ENCODE measurements around the gene AGMO.

The AGMO gene

DNA sequence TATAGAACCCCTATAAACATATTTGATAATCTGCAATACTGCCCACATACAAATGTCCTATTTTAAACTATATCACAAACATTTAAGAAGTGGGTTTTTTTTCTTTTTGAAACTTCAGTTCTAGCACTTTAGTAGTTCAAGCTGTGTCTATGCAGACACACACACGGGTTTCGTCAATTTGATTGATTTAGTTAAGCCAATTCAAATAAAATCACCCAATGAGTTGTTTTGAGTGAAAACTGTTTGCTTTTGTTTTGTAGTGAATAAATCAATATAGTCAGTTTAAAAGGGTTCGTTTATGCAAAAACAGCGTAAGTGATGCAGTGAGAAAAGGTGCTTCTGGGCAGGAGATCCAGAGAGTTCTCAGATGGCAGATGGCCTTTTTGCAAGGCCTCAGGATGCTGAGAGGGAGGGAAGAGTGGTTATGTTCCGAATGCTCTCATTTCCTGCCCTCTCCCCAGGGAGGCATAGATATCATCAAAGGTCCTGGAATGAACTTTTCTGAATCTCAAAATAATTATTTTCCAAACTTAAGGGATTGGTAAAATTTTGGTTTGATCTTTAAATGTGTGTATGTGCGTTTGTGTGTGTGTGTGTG is 102.7 kb downstream of the AGMO start:
- DNase-seq (ENCODE audit: low read depth in 2 of 2), result no peak

DNA sequence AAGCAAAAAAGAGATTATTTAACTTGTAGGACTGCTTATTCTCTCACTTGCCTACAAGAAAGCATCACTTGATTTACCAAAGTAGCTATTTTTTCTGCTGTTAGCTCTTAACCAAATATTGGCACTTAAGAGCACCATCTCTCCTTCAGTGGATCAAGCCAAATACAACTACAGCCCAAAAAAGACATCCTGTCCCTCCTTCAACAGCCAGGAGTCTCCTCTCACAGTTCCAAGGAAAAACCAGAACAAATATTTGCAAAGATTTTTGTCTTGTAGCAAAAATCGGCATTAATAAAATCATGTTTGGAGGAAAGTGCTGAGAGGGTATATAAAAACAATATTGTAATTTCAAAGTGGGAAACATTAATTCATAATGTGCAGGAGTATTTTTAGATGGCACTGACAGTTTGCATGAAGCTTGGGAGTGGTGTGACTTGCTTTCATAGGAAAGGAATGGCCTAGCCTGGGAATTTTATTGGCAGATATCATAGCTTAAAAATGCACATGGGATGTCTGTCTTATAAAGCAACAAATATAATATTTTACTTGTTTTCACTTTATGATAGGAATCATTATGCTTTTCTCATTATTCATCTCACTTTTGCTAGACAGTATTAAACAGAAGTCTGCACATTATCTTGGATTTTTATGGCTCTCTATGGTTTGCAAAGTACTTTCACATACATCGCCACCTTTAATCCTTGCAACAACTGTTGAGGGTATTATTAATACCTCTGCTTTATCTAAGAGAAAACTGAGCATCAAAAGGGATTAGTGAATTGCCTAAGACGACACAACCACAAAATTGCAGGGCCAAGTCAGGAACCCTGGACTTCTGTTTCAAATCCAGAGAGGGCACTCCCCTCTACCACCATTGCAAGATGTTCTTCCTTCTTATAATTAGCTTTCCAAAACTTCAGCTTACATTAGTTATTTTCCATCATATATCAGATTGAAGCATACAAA is 103.5 kb downstream of the AGMO start:
- DNase-seq (ENCODE audit: low read depth in 2 of 2), result no peak

DNA sequence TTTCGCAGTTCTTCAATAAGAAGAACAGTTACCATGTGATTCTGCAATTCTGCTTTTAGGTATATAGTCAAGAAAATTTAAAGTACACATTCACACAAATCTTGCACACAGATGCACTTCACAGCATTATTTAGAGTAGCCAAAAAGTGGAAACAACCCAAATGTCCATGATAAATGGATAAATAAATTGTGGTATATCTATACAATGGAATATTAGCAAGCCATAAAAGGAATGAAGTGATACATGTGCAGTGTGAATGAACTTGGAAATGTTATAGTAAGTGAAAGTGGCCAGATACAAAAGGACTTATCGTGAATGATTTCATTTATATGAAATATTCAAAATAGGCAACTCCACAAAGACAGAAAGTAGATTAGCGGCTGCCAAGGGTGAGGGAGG is 109.1 kb downstream of the AGMO start:
- DNase-seq (ENCODE audit: low read depth in 2 of 2), result no peak

DNA sequence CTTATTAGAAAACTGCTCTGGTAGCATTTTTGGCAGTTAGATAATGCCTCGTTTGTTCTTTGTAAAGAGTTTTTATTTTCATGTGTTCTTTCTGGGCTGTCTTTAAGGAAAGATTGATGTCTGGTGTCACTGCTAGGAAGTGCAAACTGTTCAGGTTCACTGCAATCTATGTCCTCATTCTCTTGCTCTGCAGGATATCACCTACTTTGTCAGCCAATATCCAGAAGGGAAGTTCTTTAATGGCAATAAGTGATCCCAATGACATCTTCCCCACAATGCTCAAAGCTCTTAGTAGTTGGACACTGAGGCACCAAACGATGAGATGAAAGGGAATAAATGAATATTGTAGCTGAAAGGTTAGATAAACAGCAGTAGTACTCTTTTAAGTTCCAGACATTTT is 115.1 kb downstream of the AGMO start:
- DNase-seq (ENCODE audit: low read depth in 2 of 2), result no peak

DNA sequence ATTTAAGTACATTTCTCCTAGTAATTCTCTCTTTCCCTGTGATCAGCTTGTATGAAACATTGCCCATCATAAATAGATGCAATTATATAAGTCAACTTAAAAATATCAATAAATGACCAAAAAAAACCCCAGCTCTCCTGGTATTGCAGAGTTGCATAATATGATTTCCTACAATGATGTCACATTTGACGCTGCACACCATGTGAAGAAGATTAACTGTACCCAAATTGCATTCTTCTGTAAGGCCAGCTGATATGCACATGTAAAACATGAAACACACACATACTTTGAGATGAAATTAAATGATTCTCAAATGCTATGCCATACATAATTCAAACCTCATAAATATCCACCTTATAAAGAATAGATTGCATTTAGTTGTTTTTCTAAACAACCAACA is 115.5 kb downstream of the AGMO start:
- no peak for DNase-seq (ENCODE audit: low read depth in 2 of 2)

DNA sequence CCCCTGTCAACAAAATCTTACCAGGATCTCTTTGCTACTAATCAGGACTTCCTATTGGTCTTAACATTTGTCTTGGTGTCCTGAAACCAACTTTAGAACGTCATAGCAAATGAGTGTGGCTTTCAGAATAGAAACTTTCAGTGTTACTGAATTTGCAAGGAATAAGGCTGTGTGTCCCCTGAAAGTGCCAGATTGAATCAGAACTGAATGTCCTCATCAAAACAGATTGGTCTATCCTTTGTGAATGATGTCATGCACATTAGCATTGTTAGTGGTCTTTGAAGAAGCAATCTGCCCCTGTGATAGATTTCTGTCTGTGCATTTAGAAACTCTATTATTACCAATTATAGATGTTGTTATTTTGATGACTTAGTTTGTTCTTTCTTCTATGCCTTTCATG is 119.9 kb downstream of the AGMO start:
- DNase-seq (ENCODE audit: low read depth in 2 of 2), result no peak

DNA sequence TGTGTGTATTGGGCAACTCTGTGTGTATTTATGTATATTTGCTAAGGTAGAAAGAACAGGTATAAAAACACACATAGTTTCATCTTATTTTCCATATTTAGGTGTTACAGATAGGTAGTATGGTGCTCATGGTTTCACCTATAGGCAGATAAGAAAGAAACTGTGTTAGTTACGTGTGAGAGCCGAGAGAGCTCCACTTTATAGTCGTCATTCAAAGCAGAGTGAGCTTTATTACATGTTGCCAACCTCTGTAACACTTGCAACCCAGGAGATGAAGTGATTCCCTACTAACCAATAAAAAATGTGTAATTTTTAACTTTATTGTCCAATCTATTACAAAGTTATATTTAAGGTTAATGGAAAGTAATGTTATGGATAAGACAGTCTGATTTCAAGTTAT is 121.3 kb downstream of the AGMO start:
- DNase-seq (ENCODE audit: low read depth in 2 of 2), result no peak

DNA sequence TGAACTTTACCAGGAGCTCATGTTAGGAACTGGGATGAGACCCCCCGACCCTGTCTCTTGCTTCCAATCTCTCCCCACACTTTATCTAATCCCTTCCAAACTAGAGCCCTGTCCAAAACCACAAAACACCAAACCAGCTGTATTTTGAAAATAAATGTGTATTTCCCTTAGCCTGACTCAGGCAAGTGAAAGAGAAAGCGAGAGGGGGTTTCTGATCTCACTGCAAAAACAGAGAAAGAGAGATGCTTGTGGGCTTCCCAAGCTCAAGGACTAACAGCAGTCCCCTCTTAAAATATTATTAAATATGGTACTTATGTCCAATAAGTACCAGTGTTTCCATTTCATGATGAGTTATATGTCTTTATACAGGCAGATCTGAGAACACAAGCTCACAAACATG is 122.0 kb downstream of the AGMO start:
- no peak for DNase-seq (ENCODE audit: low read depth in 2 of 2)

DNA sequence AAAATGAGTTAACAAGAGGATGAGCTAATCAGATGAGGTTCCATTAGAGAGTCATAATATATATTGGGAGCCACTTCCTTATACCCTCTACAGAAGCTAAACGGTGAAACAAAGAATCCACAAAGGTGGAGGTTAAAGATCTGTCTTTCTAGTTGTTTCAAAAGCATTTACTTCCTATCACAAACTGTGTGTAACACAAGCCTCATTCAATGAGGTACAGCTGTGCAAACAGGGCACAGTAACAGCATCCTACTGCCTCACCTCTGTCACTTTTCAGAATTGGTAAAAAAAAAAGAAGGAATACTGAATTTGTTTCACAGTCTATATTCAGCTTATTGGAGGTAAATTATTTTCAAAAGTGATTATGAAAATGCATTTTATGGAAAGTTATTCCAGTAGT is 128.7 kb downstream of the AGMO start:
- no peak for DNase-seq (ENCODE audit: low read depth in 2 of 2)

DNA sequence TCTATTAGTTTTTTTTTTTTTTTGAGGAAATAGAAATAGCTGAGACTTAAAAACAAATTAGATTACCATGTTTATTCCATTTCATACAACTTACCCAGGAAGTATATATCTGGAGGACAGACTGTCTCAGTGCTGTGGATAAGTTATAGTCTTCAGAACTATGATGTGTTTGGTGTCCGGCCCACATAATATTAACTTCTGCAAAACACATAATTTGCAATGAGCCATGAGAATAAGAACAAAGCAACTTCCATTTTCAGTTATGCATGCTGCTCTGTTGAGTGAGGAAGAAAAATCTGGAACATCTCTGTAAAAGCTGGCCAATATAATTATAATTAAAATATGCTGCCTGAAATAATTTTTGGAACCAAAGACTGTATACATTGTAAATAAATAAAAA is 130.9 kb downstream of the AGMO start:
- DNase-seq (ENCODE audit: low read depth in 2 of 2), result no peak

DNA sequence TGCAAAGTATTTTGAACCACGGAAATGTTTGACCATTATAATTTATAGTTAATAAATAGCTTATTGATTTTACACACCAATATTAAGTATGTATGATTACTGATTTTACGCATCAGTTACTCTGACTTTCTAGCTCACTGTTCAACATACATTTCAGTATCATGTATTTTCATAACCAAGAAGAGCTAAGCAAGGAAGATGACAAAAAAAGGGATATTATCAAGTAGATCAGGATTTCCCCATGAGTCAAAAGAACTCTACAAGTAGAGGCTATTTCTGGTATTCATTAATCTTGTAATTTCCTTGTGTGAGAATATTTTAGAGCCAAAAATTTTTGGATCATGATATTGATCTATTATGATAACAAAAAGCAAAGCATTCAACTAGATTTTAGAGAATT is 131.6 kb downstream of the AGMO start:
- DNase-seq (ENCODE audit: low read depth in 2 of 2), result no peak

DNA sequence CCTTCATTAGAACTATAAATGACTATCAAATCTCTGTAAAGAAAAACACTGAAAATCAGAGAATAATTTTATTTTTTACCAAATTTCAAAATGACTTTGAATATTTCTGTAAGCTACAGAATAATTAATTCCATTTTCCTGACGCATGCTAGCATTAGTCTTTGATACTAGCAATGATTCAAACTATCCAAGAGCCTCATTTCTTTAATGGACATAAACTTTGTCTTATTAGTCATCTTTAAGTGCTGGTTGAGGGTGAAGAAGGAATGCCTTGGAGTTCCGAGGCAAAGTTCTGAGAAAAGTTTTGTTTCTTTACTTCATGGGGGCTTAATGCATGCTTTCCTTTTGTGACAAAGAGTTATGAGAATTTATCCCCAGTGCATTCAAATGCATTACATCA is 137.3 kb downstream of the AGMO start:
- no peak for DNase-seq (ENCODE audit: low read depth in 2 of 2)

DNA sequence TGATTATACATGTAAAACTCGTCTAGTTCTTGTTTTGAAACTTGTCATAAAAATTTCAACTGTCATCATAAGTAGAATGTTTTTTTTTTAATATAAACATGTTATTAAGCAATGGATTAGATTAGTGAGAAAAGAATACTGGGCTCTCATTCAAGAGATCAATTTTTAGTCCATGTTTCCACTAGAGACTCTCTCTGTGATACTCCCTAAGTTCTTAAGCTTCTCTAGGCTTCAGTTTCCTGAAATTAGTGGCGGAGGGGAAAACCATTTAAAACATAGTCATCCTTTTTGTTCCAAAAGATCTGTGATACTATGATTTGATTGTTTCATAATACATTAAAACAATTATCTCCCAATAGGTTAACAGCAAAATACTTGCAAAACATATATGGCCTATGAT is 142.2 kb downstream of the AGMO start:
- no peak for DNase-seq (ENCODE audit: low read depth in 2 of 2)

DNA sequence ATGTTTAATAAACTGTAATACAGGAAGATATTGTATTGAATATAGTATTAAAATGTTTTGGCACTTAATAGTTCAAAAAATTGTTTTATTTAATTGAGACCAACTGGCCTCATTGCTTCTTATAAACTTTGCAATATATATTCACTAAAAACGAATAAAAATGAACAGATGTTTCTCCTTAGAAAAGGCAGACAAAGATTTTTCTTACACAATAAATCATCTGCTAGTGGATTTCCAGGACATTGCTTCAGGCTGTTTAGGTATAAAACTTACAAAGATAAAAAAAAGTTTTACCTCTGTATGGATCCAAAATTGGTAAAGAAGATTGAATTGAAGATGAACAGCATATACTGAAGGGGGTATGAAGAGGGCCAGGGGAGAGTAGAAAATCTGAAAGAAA is 143.6 kb downstream of the AGMO start:
- no peak for DNase-seq (ENCODE audit: low read depth in 2 of 2)

DNA sequence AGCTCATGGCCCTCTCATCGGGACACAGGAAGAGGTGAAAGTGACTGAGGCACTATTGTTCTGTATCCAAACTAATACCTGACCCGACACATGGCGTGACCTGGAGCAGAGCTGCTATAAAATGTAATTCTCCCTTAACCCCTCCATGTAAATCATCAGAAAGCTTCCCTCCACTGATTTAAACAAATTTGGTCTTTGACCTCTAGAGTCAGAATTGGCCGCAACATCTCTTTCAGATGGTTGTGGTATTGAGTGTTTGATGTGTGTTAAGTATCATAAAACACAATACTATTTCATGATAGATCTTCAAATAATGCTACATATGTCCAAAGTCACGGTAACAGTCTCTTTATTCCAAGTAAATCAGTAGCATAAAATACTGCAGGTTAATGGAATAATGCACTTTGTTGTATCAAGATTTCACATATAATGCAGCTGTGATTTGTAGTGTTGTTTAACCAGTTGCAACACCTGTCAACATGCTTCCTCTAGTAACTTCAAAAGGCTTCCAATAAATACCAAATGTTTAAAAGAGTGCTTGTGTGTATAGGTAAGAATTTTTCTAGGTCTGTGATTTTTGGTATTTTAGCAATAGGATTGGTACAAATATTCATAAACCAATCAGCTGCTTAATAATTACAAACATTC is 144.3 kb downstream of the AGMO start:
- DNase-seq (ENCODE audit: low read depth in 2 of 2), result no peak

DNA sequence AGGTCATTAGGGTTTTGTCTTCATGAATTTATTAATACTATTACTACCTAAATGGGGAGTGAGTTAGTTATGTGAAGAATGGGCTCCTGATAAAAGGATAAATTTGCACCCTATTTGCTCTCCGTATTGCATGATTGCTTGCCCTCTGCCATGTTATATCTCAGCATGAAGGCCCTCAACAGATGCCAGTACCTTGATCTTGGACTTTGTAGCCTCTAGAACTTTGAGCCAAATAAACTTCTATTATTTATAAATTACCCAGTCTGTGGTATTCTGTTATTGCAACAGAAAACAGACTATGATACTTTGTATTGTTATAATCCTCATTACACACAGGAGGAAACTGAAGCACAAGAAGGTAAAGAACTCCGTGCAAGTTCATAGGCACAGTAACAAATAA is 150.8 kb downstream of the AGMO start:
- no peak for DNase-seq (ENCODE audit: low read depth in 2 of 2)

DNA sequence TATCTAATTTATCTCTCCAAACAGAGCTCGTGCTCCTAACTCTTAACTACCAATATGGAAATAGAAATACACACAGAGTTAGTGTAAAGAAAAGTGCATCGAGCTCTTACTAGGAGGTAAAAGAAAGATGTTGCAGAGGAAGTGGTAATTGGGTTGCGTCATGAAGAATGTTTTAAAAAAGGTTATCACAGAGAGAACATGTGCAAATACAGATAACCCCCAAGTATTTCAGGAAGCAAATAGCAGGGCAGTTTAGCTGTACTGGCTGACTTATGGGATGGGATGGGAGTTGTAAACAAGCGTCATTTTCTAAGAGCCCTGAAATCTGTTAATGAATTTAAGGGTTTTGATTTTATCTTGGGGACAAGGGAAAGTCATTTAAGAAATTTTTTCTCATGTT is 153.9 kb downstream of the AGMO start:
- no peak for DNase-seq (ENCODE audit: low read depth in 2 of 2)

DNA sequence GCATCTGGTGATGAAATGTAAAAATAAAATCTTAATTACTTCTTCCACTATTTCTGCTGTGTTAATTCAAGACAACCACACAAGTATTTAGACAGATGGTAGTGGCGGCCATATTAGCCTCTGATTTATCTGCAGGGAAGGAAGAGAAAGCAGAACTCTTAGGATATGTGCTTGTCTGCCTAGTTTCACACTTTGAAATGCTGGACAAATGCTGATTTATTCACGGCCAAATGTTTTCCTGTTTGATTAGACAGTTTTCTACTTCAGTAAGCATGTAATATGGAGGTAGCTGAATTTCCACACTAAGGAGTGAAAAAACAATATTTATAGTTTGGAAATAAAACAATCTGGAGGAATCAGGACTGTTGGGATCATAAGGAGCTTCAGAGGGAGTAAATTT is 158.1 kb downstream of the AGMO start:
- DNase-seq (ENCODE audit: low read depth in 2 of 2), result no peak

DNA sequence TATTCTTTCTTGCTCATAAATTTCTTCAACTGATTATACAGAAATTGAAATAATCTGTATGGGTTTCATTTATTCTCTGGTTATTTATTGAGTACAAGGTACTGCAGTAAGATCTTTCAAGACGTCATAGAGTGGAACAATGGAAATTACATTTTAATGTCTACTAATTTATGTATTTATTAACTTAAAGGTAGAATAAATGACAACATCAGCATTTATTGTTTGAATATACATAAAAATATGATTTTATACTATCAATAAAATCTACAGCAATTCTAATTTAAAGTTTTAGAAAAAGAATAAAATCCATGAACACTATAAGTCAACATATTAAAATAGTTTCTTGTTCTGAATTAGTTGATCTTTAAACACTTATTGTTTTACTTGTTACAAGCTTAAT is 158.5 kb downstream of the AGMO start:
- DNase-seq (ENCODE audit: low read depth in 2 of 2), result no peak

DNA sequence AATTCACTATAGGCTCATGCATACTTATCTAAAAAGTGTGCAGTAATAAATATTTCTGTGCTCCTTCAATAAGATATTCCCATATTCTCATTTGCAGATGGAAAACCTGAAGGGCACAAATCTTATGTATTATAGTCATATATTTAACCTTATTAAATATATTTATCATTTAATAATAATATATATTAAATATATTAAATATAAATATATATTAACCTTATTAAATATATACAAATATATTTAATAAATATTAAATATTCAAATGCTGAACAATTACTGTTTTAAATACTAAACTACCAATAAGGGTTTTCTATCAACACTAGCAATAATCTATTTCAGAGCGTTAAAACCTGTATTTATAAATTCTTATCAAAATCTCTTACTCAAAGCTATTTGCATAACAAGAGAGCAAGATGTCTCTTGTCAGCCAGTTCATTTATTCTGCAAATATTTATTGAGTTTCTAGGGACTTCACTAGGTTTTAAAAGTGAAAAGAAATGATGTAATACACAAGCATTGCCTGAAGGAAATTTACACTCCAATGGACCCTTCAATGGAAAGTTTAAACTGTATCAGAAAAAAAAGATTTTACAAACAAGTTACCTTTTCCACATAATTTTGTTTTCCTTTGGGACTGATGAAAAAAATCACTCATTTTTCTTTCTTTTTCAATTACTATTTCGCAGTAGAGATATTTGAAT is 159.2 kb downstream of the AGMO start:
- DNase-seq (ENCODE audit: low read depth in 2 of 2), result no peak

DNA sequence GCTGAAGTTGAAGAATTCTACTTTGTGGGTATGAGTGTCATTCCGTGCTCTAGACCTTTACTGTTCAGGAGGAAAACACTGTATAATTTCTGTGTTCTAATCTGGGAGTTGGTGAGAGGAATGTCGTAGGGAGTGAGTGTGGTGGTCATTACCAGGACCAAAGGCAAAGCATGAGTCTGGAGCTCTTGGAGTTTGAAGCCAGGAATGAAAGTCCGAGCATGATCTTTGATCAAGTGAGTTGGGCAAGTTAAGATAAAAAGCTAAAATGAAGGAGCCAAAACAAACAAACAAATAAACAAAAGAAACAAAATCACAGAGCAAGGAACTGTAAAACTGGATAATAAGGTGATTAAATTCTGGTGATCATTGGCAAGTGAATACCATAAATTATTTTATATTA is 161.4 kb downstream of the AGMO start:
- DNase-seq (ENCODE audit: low read depth in 2 of 2), result no peak

DNA sequence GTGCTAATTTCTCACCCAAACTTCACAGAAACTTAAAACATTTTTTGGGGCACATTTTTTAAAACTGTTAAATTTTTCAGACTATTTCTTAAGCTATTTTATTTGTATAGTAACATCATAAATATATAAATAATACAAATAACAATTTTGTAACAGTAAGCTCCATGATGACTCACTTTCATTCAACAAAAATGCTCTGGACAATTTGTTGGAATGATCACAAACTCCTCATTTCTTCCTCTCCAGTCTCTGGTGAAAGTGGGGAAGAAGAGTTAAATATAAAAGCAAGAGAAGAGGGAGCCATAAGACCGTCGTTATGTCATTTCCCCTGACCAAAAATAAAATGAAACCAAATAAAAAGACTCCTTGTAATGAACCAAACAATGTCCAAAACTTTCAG is 162.4 kb downstream of the AGMO start:
- no peak for DNase-seq (ENCODE audit: low read depth in 2 of 2)

Data from stimulated activated CD4-positive, alpha-beta T cell treated with anti-CD3 and anti-CD28 coated beads, Interleukin-4, amount 100 ng/mL, for 48 hours (primary cell).